HCT116 (cell line): ENCODE measurements around the gene TEX26. TPM values are rescaled to one million over a fixed set of nuclear protein-coding genes. Genes with fewer than 3 reads are reported as not detected.

ENCODE experiments used
- ATAC-seq: fragments of 200-7000 bp; cut with Tn5 transposase; 2 replicates; pipeline ENCODE4 v1.9.1; 2020; ENCODE audit warnings: mild to moderate bottlenecking, moderate library complexity
- BruUV-seq: library from RNA; stranded (reverse); fragments of 400-500 nt; replicated peaks from 2 replicates; lab custom pipeline; 2021; lab: Mats Ljungman, UMichigan
- CTCF ChIA-PET: fragments of 300-600 bp; sonication (Branson Sonifier 250); formaldehyde crosslinking; loops from one replicate; lab custom pipeline; 2021; ENCODE audit warnings: antibody characterized with exemption; lab: Charles Lee
- POLR2A ChIA-PET: fragments of 300-600, 350-600 bp; sonication (Branson Sonifier 250); formaldehyde crosslinking; loops from one replicate; lab custom pipeline; 2021; ENCODE audit warnings: antibody characterized with exemption; lab: Charles Lee
- RAD21 ChIA-PET, 2 experiments: fragments of 300-600 bp; sonication (Branson Sonifier 250); formaldehyde crosslinking; loops; one replicate each; lab custom pipeline; 2023; ENCODE audit warnings: low total read pairs in 2 of 2; ENCODE audit not compliant: uncharacterized antibody in 2 of 2, unreplicated experiment in 2 of 2, low non-redundant PET in 1 of 2; lab: Charles Lee
- DNase-seq: peaks from one replicate; pipeline ENCODE4 v3.0.0-alpha.2; 2010; ENCODE audit warnings: low read depth, low spot score
- H2AFZ ChIP-seq: fragments of 200-600 bp; shearing (Covaris generic), sonication (generic); 2 replicates; pipeline ENCODE4 v1.6.1; 2017; ENCODE audit warnings: low read depth, mixed run types, mixed read lengths, antibody characterized with exemption, low read length; ENCODE audit not compliant: poor library complexity, severe bottlenecking
- H3K27ac ChIP-seq: 2 replicates; pipeline ENCODE4 v1.5.1; 2012; ENCODE audit warnings: low read depth, low read length
- H3K27me3 ChIP-seq: fragments of 200-600 bp; sonication (generic); 2 replicates; pipeline ENCODE4 v1.6.1; 2016; ENCODE audit warnings: mixed run types, low read length, mixed read lengths; ENCODE audit not compliant: insufficient read depth
- H3K36me3 ChIP-seq, 2 experiments: fragments of 200-500 bp in 1 of 2; fragments of 200-600 bp in 1 of 2; sonication (Bioruptor generic) in 1 of 2; sonication (generic) in 1 of 2; 2 replicates each; pipeline versions ENCODE4 v1.5.1 to v1.6.1; 2014 to 2016; ENCODE audit warnings: low read length in 2 of 2, inconsistent platforms in 1 of 2, mixed read lengths in 1 of 2, mixed run types in 1 of 2; ENCODE audit not compliant: insufficient read depth in 2 of 2, control insufficient read depth in 1 of 2
- H3K4me1 ChIP-seq, 2 experiments: fragments of 200-600 bp in 1 of 2; sonication (generic) in 1 of 2; 2 replicates each; pipeline versions ENCODE4 v1.5.1 to v1.6.1; 2012 to 2017; ENCODE audit warnings: low read length in 2 of 2, inconsistent platforms in 1 of 2, mild to moderate bottlenecking in 1 of 2, mixed read lengths in 1 of 2, mixed run types in 1 of 2, moderate library complexity in 1 of 2; ENCODE audit not compliant: insufficient read depth in 2 of 2, control insufficient read depth in 1 of 2
- H3K4me2 ChIP-seq: fragments of 200-600 bp; sonication (generic); 2 replicates; pipeline ENCODE4 v1.6.1; 2017; ENCODE audit warnings: mixed run types, low read length, mixed read lengths
- H3K4me3 ChIP-seq, 2 experiments: fragments of 200-600 bp in 1 of 2; sonication (generic) in 1 of 2; replicated peaks in 1 of 2; 2 replicates each; pipeline ENCODE4 v1.5.1; 2011 to 2016; ENCODE audit warnings: low read length in 2 of 2, control low read depth in 1 of 2, low read depth in 1 of 2, mild to moderate bottlenecking in 1 of 2, mixed read lengths in 1 of 2, mixed run types in 1 of 2
- H3K79me2 ChIP-seq: fragments of 200-600 bp; sonication (generic); 2 replicates; pipeline ENCODE4 v1.6.1; 2017; ENCODE audit warnings: mild to moderate bottlenecking, mixed run types, low read length, moderate library complexity, mixed read lengths; ENCODE audit not compliant: insufficient read depth
- H3K9ac ChIP-seq: fragments of 200-600 bp; sonication (generic); 2 replicates; pipeline ENCODE4 v1.6.1; 2016; ENCODE audit warnings: low read length, mixed read lengths
- H3K9me2 ChIP-seq: fragments of 200-600 bp; sonication (generic), shearing (Covaris generic); 2 replicates; pipeline ENCODE4 v1.6.1; 2017; ENCODE audit warnings: mixed run types, mild to moderate bottlenecking, moderate library complexity; ENCODE audit not compliant: insufficient read depth
- H3K9me3 ChIP-seq, 2 experiments: fragments of 200-500 bp in 1 of 2; fragments of 200-600 bp in 1 of 2; sonication (Bioruptor generic) in 1 of 2; sonication (generic) in 1 of 2; 2 replicates each; pipeline ENCODE4 v1.6.1; 2014 to 2017; ENCODE audit warnings: low read length in 2 of 2, mixed read lengths in 2 of 2, inconsistent platforms in 1 of 2, low read depth in 1 of 2, mild to moderate bottlenecking in 1 of 2, mixed run types in 1 of 2, moderate library complexity in 1 of 2; ENCODE audit not compliant: control insufficient read depth in 1 of 2, insufficient read depth in 1 of 2
- H4K20me1 ChIP-seq: fragments of 200-600 bp; sonication (generic), shearing (Covaris generic); 2 replicates; pipeline ENCODE4 v1.6.1; 2017; ENCODE audit warnings: mixed run types, mild to moderate bottlenecking, moderate library complexity; ENCODE audit not compliant: insufficient read depth
- ATF3 ChIP-seq: IDR thresholded peaks from 2 replicates; pipeline ENCODE4 v1.6.1; 2012
- CBX3 ChIP-seq: IDR thresholded peaks from 2 replicates; pipeline ENCODE4 v1.6.1; 2012; ENCODE audit warnings: low read depth
- CEBPB ChIP-seq: IDR thresholded peaks from 2 replicates; pipeline ENCODE4 v1.6.1; 2012; ENCODE audit warnings: low read depth
- EGR1 ChIP-seq: IDR thresholded peaks from 2 replicates; pipeline ENCODE4 v1.6.1; 2012; ENCODE audit warnings: low read depth
- ELF1 ChIP-seq: IDR thresholded peaks from 2 replicates; pipeline ENCODE4 v1.6.1; 2012; ENCODE audit warnings: low read depth, borderline replicate concordance
- JUND ChIP-seq: IDR thresholded peaks from 2 replicates; pipeline ENCODE4 v1.6.1; 2012
- SIN3A ChIP-seq: IDR thresholded peaks from 2 replicates; pipeline ENCODE4 v1.6.1; 2012; ENCODE audit warnings: low read depth
- TCF7L2 ChIP-seq: IDR thresholded peaks from 2 replicates; pipeline ENCODE4 v1.7.0; 2011; ENCODE audit warnings: borderline replicate concordance, inconsistent platforms; ENCODE audit not compliant: insufficient read depth, insufficient read length; ENCODE audit errors: extremely low read depth
- intact Hi-C: fragments of 100-400 bp; cut with micrococcal nuclease; formaldehyde crosslinking; loops from 2 replicates; pipeline ENCODE4 v1.10.0; 2022
- total RNA-seq: library from RNA; stranded (reverse); gene quantifications from one replicate; pipeline ENCODE4 v1.2.1, GENCODE V29; 2021; ENCODE audit not compliant: unreplicated experiment
- TF ChIP-seq, protein P1 (sequence below): IDR thresholded peaks from 2 replicates; pipeline ENCODE4 v1.6.1; 2011; ENCODE audit warnings: mild to moderate bottlenecking, low read length, moderate library complexity; ENCODE audit not compliant: insufficient replicate concordance; ENCODE audit errors: extremely low read depth
- TF ChIP-seq, protein P2 (sequence below): IDR thresholded peaks from 2 replicates; pipeline ENCODE4 v1.6.1; 2012
- TF ChIP-seq, protein P3 (sequence below), 3 experiments: fragments of 200-600 bp in 1 of 3; sonication (generic) in 1 of 3; IDR thresholded peaks in 2 of 3; conservative IDR thresholded peaks in 1 of 3; 2 replicates each; pipeline ENCODE4 v1.5.1; 2012 to 2017; ENCODE audit warnings: low read depth in 2 of 3, low read length in 2 of 3, antibody characterized with exemption in 1 of 3, borderline replicate concordance in 1 of 3, control low read depth in 1 of 3, mild to moderate bottlenecking in 1 of 3, mixed read lengths in 1 of 3, mixed run types in 1 of 3, moderate library complexity in 1 of 3; ENCODE audit not compliant: insufficient read depth in 1 of 3

TEX26 gene
- total RNA-seq, 1 experiment from 2014 or later: not detected

DNA sequence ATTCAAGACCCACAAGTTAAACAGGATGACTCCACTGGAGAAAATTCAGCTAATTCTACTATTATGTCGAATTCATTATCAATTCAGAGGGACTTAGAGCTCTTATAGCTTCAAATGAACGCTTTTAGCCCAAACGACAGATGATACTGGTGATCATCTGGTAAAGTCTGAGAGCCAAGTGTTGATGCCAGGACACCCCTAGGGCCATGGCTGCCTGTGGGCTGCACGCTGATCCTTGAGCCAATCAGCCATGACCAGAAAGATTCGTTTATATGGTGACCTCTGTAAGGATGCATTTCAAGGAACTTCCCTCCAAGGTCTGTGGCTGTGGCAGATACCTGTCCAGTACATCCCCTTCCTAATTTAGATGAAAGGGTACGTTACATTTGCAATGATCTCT lies 15.5 kb upstream of the TEX26 start:
- no peak overlapping the region for H3K9ac ChIP-seq
- intact Hi-C loops: no loop called here
- no peaks in the 10 kb centered on the region for H3K36me3 ChIP-seq
- H4K20me1 ChIP-seq: no peaks in the 10 kb centered on the region
- no peaks in the 10 kb centered on the region for H3K9me3 ChIP-seq
- H3K4me1 ChIP-seq: no peaks in the 10 kb centered on the region
- TF ChIP-seq, protein P1, sequence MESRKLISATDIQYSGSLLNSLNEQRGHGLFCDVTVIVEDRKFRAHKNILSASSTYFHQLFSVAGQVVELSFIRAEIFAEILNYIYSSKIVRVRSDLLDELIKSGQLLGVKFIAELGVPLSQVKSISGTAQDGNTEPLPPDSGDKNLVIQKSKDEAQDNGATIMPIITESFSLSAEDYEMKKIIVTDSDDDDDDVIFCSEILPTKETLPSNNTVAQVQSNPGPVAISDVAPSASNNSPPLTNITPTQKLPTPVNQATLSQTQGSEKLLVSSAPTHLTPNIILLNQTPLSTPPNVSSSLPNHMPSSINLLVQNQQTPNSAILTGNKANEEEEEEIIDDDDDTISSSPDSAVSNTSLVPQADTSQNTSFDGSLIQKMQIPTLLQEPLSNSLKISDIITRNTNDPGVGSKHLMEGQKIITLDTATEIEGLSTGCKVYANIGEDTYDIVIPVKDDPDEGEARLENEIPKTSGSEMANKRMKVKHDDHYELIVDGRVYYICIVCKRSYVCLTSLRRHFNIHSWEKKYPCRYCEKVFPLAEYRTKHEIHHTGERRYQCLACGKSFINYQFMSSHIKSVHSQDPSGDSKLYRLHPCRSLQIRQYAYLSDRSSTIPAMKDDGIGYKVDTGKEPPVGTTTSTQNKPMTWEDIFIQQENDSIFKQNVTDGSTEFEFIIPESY: no peak
- TF ChIP-seq SIN3A: no peak
- no peak for TF ChIP-seq ELF1
- TF ChIP-seq TCF7L2: no peak
- no peak for TF ChIP-seq JUND
- no peaks in the 10 kb centered on the region; the same call in 1 of the 2 replicates for H3K9me2 ChIP-seq
- no peak overlapping the region for H2AFZ ChIP-seq
- CTCF ChIA-PET: no interaction called here
- no peak overlapping the region for H3K4me2 ChIP-seq
- DNase-seq: no peak
- H3K79me2 ChIP-seq: no peaks in the 10 kb centered on the region
- H3K27me3 ChIP-seq: peaks cover 4% of the 10 kb centered on the region; the same call in 1 of the 2 replicates
- ATAC-seq: no peak
- BruUV-seq: no TSS peak
- POLR2A ChIA-PET: no interaction called here
- H3K27ac ChIP-seq: no peak overlapping the region
- no peak overlapping the region for H3K4me3 ChIP-seq
- RAD21 ChIA-PET: no interaction called here

- no peak for ATAC-seq
- H3K9ac ChIP-seq: no peak overlapping the region
- no peak for DNase-seq
- TF ChIP-seq, protein P1: no peak
- TF ChIP-seq JUND (no peak), EGR1 (no peak), CEBPB (no peak), ATF3 (no peak), SIN3A (no peak), TCF7L2 (no peak), CBX3 (no peak)
- TF ChIP-seq, protein P2, sequence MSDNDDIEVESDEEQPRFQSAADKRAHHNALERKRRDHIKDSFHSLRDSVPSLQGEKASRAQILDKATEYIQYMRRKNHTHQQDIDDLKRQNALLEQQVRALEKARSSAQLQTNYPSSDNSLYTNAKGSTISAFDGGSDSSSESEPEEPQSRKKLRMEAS: no peak
- TF ChIP-seq, protein P3, sequence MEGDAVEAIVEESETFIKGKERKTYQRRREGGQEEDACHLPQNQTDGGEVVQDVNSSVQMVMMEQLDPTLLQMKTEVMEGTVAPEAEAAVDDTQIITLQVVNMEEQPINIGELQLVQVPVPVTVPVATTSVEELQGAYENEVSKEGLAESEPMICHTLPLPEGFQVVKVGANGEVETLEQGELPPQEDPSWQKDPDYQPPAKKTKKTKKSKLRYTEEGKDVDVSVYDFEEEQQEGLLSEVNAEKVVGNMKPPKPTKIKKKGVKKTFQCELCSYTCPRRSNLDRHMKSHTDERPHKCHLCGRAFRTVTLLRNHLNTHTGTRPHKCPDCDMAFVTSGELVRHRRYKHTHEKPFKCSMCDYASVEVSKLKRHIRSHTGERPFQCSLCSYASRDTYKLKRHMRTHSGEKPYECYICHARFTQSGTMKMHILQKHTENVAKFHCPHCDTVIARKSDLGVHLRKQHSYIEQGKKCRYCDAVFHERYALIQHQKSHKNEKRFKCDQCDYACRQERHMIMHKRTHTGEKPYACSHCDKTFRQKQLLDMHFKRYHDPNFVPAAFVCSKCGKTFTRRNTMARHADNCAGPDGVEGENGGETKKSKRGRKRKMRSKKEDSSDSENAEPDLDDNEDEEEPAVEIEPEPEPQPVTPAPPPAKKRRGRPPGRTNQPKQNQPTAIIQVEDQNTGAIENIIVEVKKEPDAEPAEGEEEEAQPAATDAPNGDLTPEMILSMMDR (IDR thresholded peaks at IDR 0.05 in 2 of 3, conservative IDR thresholded peaks at IDR 0.05 in 1 of 3; ENCODE audit: borderline replicate concordance in 1 of 3, insufficient read depth in 1 of 3, low read depth in 2 of 3, low read length in 2 of 3): no peak
Observed at GRCh38 chr13:30918662-30919405, 13.6 kb upstream of the TEX26 start.

More at GRCh38 chr13:30918662-30919405, 13.6 kb upstream of the TEX26 start:
- ChIA-PET POLR2A (no interaction called here), RAD21 (no interaction called here), CTCF (no interaction called here)
- no TSS peak for BruUV-seq
- peaks cover 4% of the 10 kb centered on the region; the same call in 1 of the 2 replicates for H3K27me3 ChIP-seq
- H2AFZ ChIP-seq: no peak overlapping the region
- no peaks in the 10 kb centered on the region for H3K36me3 ChIP-seq
- H3K9me2 ChIP-seq: no peaks in the 10 kb centered on the region; the same call in 1 of the 2 replicates
- no peak overlapping the region for H3K4me3 ChIP-seq
- no peaks in the 10 kb centered on the region for H3K9me3 ChIP-seq
- no peaks in the 10 kb centered on the region for H3K79me2 ChIP-seq
- intact Hi-C loops: no loop called here
- no peaks in the 10 kb centered on the region for H3K4me1 ChIP-seq
- no peaks in the 10 kb centered on the region for H4K20me1 ChIP-seq
- H3K4me2 ChIP-seq: no peak overlapping the region
- no peak overlapping the region for H3K27ac ChIP-seq
